GM12878 (cell line): ENCODE measurements around the gene MAT1A.

ENCODE experiments used
- CBX5 ChIP-seq: sonication (generic); IDR thresholded peaks from 2 replicates; pipeline ENCODE4 v1.6.1; 2016; ENCODE audit warnings: low read depth, moderate library complexity, mild to moderate bottlenecking, inconsistent platforms
- POLR2A ChIP-seq: IDR thresholded peaks from 2 replicates; pipeline ENCODE4 v1.6.1; 2011; ENCODE audit warnings: low read depth, mild to moderate bottlenecking, low read length
- TAF1 ChIP-seq: IDR thresholded peaks from 2 replicates; pipeline ENCODE4 v1.6.1; 2011; ENCODE audit warnings: mild to moderate bottlenecking, low read depth, low read length, borderline replicate concordance
- ZNF24 ChIP-seq: fragments of 450-650 bp; IDR thresholded peaks from 2 replicates; pipeline ENCODE4 v1.6.1; 2017; ENCODE audit warnings: antibody characterized with exemption, mild to moderate bottlenecking

GRCh38 chr10:80268266-80268665 lies 21.2 kb downstream of the MAT1A start:
- TF ChIP-seq CBX5 (no peak), TAF1 (no peak), POLR2A (no peak), ZNF24 (no peak)
